K562 (cell line): Measurements from ENCODE around the gene ZFAND3. TPM values are rescaled to one million over a fixed set of nuclear protein-coding genes. Genes with fewer than 3 reads are reported as not detected.

Experiments used
- HEY1 ChIP-seq: fragments of 250-450 bp; sonication (Bioruptor Pico); IDR thresholded peaks from 2 replicates; pipeline ENCODE4 v1.5.0; 2020; ENCODE audit warnings: mild to moderate bottlenecking, moderate library complexity, borderline replicate concordance
- ZBTB8A ChIP-seq: fragments of 450-650 bp; IDR thresholded peaks from 2 replicates; pipeline ENCODE4 v1.6.1; 2018; ENCODE audit warnings: mild to moderate bottlenecking, moderate library complexity; ENCODE audit not compliant: partially characterized antibody
- ZNF707 ChIP-seq: fragments of 250-450 bp; sonication (Bioruptor Pico); conservative IDR thresholded peaks from 2 replicates; pipeline ENCODE4 v1.8.0; 2022; ENCODE audit warnings: inconsistent platforms, mild to moderate bottlenecking, moderate library complexity
- polyA plus RNA-seq, 8 experiments: library from polyadenylated mRNA; depleted of rRNA in 4 of 8; stranded (reverse) in 5 of 8; unstranded in 3 of 8; fragments of >200 nt; fragmentation: Nextera tagmentation in 2 of 8; fragmentation: Illumina TruSeq in 1 of 8; extraction: Ambion mirVana in 2 of 8; extraction: Trizol in 1 of 8; gene quantifications; 2 replicates each; pipeline versions ENCODE4 v1.2.1 to v1.2.3, GENCODE V29; 2011 to 2014; ENCODE audit warnings: inconsistent platforms in 1 of 8, missing spikeins in 1 of 8
- total RNA-seq, 7 experiments: library from RNA; depleted of rRNA in 6 of 7; stranded (reverse); fragments of >200 nt in 6 of 7; fragmentation: Illumina TruSeq in 2 of 7; extraction: Trizol in 2 of 7; gene quantifications; 2 replicates each; pipeline versions ENCODE4 v1.2.1 to v1.2.3, GENCODE V29; 2011 to 2021; ENCODE audit warnings: low replicate concordance in 1 of 7
- TF ChIP-seq, protein P1 (sequence below): fragments of 450-650 bp; IDR thresholded peaks from 2 replicates; pipeline ENCODE4 v1.6.1; 2016; ENCODE audit warnings: low read depth
- TF ChIP-seq, protein P2 (sequence below), 2 experiments: fragments of 450-650 bp; IDR thresholded peaks; 2 replicates each; pipeline ENCODE4 v1.6.1; 2018; ENCODE audit warnings: mild to moderate bottlenecking in 2 of 2, low read depth in 1 of 2; ENCODE audit not compliant: partially characterized antibody in 2 of 2

The ZFAND3 gene
- total and polyA plus RNA-seq, 9 of the 15 experiments (the other 6 are each of a cell fraction or from before 2014, with no cell fraction given) = 0.81 to 26.6 (median 11.8) TPM

DNA sequence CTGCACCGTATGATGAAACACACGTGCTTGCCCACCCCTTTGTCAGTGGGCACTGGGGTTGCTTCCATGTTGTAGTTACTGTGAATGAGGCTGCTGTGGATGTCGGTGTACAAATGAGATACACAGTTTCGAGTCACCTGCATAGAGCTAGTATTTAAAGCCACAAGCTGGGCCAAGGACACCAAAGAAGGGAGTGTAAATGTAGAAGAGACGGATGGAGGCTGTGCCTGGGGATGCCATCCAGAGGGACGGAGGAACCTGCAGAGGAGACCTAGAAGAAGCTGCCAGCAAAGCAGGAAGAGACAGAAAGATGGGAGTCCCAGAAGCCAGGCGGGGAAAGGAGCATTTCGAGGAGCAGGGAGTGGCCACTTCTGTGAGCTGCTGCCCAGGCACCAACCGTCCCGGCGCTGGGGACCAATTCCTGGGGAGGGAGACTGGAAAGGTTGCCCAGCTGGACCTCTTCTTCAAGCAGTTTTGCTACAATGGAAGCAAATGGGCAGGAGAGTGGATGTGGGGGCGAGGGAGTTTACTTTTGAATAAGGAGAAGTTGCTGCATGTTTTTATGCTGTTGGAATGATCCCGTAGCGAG lies 339.3 kb downstream of the ZFAND3 start (continued):
- TF ChIP-seq, protein P1, sequence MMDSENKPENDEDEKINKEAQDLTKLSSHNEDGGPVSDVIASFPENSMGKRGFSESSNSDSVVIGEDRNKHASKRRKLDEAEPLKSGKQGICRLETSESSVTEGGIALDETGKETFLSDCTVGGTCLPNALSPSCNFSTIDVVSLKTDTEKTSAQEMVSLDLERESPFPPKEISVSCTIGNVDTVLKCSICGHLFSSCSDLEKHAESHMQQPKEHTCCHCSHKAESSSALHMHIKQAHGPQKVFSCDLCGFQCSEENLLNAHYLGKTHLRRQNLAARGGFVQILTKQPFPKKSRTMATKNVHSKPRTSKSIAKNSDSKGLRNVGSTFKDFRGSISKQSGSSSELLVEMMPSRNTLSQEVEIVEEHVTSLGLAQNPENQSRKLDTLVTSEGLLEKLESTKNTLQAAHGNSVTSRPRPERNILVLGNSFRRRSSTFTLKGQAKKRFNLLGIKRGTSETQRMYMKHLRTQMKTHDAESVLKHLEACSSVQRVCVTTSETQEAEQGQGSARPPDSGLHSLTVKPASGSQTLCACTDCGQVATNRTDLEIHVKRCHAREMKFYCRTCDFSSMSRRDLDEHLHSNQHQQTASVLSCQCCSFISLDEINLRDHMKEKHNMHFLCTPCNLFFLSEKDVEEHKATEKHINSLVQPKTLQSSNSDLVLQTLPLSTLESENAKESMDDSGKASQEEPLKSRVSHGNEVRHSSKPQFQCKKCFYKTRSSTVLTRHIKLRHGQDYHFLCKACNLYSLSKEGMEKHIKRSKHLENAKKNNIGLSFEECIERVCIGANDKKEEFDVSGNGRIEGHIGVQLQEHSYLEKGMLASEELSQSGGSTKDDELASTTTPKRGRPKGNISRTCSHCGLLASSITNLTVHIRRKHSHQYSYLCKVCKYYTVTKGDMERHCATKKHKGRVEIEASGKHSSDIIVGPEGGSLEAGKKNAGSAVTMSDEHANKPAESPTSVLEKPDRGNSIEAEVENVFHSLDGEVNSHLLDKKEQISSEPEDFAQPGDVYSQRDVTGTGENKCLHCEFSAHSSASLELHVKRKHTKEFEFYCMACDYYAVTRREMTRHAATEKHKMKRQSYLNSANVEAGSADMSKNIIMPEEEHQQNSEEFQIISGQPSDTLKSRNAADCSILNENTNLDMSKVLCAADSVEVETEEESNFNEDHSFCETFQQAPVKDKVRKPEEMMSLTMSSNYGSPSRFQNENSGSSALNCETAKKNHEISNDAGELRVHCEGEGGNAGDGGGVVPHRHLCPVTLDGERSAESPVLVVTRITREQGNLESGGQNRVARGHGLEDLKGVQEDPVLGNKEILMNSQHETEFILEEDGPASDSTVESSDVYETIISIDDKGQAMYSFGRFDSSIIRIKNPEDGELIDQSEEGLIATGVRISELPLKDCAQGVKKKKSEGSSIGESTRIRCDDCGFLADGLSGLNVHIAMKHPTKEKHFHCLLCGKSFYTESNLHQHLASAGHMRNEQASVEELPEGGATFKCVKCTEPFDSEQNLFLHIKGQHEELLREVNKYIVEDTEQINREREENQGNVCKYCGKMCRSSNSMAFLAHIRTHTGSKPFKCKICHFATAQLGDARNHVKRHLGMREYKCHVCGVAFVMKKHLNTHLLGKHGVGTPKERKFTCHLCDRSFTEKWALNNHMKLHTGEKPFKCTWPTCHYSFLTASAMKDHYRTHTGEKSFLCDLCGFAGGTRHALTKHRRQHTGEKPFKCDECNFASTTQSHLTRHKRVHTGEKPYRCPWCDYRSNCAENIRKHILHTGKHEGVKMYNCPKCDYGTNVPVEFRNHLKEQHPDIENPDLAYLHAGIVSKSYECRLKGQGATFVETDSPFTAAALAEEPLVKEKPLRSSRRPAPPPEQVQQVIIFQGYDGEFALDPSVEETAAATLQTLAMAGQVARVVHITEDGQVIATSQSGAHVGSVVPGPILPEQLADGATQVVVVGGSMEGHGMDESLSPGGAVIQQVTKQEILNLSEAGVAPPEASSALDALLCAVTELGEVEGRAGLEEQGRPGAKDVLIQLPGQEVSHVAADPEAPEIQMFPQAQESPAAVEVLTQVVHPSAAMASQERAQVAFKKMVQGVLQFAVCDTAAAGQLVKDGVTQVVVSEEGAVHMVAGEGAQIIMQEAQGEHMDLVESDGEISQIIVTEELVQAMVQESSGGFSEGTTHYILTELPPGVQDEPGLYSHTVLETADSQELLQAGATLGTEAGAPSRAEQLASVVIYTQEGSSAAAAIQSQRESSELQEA = no peak
- no peak for TF ChIP-seq HEY1
- TF ChIP-seq, protein P2, sequence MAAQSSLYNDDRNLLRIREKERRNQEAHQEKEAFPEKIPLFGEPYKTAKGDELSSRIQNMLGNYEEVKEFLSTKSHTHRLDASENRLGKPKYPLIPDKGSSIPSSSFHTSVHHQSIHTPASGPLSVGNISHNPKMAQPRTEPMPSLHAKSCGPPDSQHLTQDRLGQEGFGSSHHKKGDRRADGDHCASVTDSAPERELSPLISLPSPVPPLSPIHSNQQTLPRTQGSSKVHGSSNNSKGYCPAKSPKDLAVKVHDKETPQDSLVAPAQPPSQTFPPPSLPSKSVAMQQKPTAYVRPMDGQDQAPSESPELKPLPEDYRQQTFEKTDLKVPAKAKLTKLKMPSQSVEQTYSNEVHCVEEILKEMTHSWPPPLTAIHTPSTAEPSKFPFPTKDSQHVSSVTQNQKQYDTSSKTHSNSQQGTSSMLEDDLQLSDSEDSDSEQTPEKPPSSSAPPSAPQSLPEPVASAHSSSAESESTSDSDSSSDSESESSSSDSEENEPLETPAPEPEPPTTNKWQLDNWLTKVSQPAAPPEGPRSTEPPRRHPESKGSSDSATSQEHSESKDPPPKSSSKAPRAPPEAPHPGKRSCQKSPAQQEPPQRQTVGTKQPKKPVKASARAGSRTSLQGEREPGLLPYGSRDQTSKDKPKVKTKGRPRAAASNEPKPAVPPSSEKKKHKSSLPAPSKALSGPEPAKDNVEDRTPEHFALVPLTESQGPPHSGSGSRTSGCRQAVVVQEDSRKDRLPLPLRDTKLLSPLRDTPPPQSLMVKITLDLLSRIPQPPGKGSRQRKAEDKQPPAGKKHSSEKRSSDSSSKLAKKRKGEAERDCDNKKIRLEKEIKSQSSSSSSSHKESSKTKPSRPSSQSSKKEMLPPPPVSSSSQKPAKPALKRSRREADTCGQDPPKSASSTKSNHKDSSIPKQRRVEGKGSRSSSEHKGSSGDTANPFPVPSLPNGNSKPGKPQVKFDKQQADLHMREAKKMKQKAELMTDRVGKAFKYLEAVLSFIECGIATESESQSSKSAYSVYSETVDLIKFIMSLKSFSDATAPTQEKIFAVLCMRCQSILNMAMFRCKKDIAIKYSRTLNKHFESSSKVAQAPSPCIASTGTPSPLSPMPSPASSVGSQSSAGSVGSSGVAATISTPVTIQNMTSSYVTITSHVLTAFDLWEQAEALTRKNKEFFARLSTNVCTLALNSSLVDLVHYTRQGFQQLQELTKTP (IDR thresholded peaks at IDR 0.05; ENCODE audit: low read depth in 1 of 2, partially characterized antibody in 2 of 2) = no peak
- no peak for TF ChIP-seq ZBTB8A
- no peak for TF ChIP-seq ZNF707 (CRISPR knock-in tag)
